ENCODE data around the gene RPS21. TPM values are rescaled to one million over a fixed set of nuclear protein-coding genes. Genes with fewer than 3 reads are reported as not detected.
A peak's percentile ranks its signal among the peaks of the same experiment; 100 is the strongest.

Gene RPS21
- total and polyA plus RNA-seq, 2 of the 13 experiments (the other 11 are each of a cell fraction or from before 2014, with no cell fraction given) = 2,647 to 11,063 TPM

GRCh38 chr20:62409931-62410745, 23.2 kb downstream of the RPS21 start (continued):
- TF ChIP-seq SKI (IDR thresholded peaks at IDR 0.05; ENCODE audit: partially characterized antibody) = peak; percentile 28
- TF ChIP-seq ZNF121 (CRISPR knock-in tag; IDR thresholded peaks at IDR 0.05) = no peak
- no peak for TF ChIP-seq ZNF557 (CRISPR knock-in tag; IDR thresholded peaks at IDR 0.05)
- TF ChIP-seq HNF1B (CRISPR knock-in tag; IDR thresholded peaks at IDR 0.05) = peak; percentile 70
- TF ChIP-seq, protein P1, sequence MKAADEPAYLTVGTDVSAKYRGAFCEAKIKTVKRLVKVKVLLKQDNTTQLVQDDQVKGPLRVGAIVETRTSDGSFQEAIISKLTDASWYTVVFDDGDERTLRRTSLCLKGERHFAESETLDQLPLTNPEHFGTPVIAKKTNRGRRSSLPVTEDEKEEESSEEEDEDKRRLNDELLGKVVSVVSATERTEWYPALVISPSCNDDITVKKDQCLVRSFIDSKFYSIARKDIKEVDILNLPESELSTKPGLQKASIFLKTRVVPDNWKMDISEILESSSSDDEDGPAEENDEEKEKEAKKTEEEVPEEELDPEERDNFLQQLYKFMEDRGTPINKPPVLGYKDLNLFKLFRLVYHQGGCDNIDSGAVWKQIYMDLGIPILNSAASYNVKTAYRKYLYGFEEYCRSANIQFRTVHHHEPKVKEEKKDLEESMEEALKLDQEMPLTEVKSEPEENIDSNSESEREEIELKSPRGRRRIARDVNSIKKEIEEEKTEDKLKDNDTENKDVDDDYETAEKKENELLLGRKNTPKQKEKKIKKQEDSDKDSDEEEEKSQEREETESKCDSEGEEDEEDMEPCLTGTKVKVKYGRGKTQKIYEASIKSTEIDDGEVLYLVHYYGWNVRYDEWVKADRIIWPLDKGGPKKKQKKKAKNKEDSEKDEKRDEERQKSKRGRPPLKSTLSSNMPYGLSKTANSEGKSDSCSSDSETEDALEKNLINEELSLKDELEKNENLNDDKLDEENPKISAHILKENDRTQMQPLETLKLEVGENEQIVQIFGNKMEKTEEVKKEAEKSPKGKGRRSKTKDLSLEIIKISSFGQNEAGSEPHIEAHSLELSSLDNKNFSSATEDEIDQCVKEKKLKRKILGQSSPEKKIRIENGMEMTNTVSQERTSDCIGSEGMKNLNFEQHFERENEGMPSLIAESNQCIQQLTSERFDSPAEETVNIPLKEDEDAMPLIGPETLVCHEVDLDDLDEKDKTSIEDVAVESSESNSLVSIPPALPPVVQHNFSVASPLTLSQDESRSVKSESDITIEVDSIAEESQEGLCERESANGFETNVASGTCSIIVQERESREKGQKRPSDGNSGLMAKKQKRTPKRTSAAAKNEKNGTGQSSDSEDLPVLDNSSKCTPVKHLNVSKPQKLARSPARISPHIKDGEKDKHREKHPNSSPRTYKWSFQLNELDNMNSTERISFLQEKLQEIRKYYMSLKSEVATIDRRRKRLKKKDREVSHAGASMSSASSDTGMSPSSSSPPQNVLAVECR (CRISPR knock-in tag; IDR thresholded peaks at IDR 0.05; ENCODE audit: borderline replicate concordance) = 0 out of 2 replicates have a peak, but pooled peaks have one; percentile 13
- TF ChIP-seq AHR (CRISPR knock-in tag; IDR thresholded peaks at IDR 0.05) = peak; percentile 75; the same call in 1 of the 2 replicates
- no peak for TF ChIP-seq NFE2L2 (IDR thresholded peaks at IDR 0.05; ENCODE audit: low read length)
- no peak for TF ChIP-seq PHB2 (IDR thresholded peaks at IDR 0.05; ENCODE audit: partially characterized antibody)
- TF ChIP-seq ARNTL (CRISPR knock-in tag; IDR thresholded peaks at IDR 0.05) = 0 out of 2 replicates have a peak, but pooled peaks have one; percentile 20
- no peak for TF ChIP-seq ZNF274 (CRISPR knock-in tag; IDR thresholded peaks at IDR 0.05)
- TF ChIP-seq HOXA9 (CRISPR knock-in tag; IDR thresholded peaks at IDR 0.05; ENCODE audit: borderline replicate concordance) = no peak
- TF ChIP-seq ZNF205 (CRISPR knock-in tag; IDR thresholded peaks at IDR 0.05) = 0 out of 2 replicates have a peak, but pooled peaks have one; percentile 24
- peak; percentile 61 for TF ChIP-seq THAP9 (CRISPR knock-in tag; IDR thresholded peaks at IDR 0.05; ENCODE audit: borderline replicate concordance)
- no peak for TF ChIP-seq ISL2 (CRISPR knock-in tag; IDR thresholded peaks at IDR 0.05)
- TF ChIP-seq CENPT (CRISPR knock-in tag; IDR thresholded peaks at IDR 0.05; ENCODE audit: low read depth) = peak; percentile 38; the same call in 1 of the 2 replicates
- TF ChIP-seq ZMYM2 (CRISPR knock-in tag; IDR thresholded peaks at IDR 0.05) = no peak
- 0 out of 2 replicates have a peak, but pooled peaks have one; percentile 50 for TF ChIP-seq ZNF747 (CRISPR knock-in tag; IDR thresholded peaks at IDR 0.05; ENCODE audit: borderline replicate concordance)
- TF ChIP-seq FOXC1 (CRISPR knock-in tag; IDR thresholded peaks at IDR 0.05; ENCODE audit: borderline replicate concordance) = no peak
- TF ChIP-seq PCBP1 (IDR thresholded peaks at IDR 0.05; ENCODE audit: borderline replicate concordance, low read depth, low read length) = peak; percentile 41; the same call in 1 of the 2 replicates
- 0 out of 2 replicates have a peak, but pooled peaks have one; percentile 12 for TF ChIP-seq MAX (IDR thresholded peaks at IDR 0.05)
- 0 out of 2 replicates have a peak, but pooled peaks have one; percentile 33 for TF ChIP-seq ZKSCAN8 (CRISPR knock-in tag; IDR thresholded peaks at IDR 0.05; ENCODE audit: borderline replicate concordance)

Measured in HepG2 (cell line).